ENCODE measurements around the gene HIPK4.
"Not testable (repeated sequence)": the region's sequence is repeated elsewhere in the genome, so short reads cannot be mapped to it uniquely, and the experiment has no call there.

The HIPK4 gene

GRCh38 chr19:40337594-40337993 lies 52.4 kb downstream of the HIPK4 start:
- no peak for DNase-seq (ENCODE audit: low read depth)
- in situ Hi-C loops (cut with HindIII; ENCODE audit: low sequenced_read_pairs), result no loop called here
- TF ChIP-seq CTCF (IDR thresholded peaks at IDR 0.05; ENCODE audit: low read depth, low read length, missing control alignments), result no peak

GRCh38 chr19:40337107-40337506 lies 52.9 kb downstream of the HIPK4 start:
- TF ChIP-seq CTCF (IDR thresholded peaks at IDR 0.05; ENCODE audit: low read depth, low read length, missing control alignments), result no peak
- in situ Hi-C loops (cut with HindIII; ENCODE audit: low sequenced_read_pairs), result no loop called here
- DNase-seq (ENCODE audit: low read depth), result no peak
- H3K4me3 ChIP-seq (ENCODE audit: low read depth, low read length), result no peak overlapping the region

More at GRCh38 chr19:40337594-40337993, 52.4 kb downstream of the HIPK4 start:
- no peak overlapping the region for H3K4me3 ChIP-seq (ENCODE audit: low read depth, low read length)

- DNase-seq (ENCODE audit: low read depth), result no peak
- TF ChIP-seq CTCF (IDR thresholded peaks at IDR 0.05; ENCODE audit: low read depth, low read length, missing control alignments), result no peak
- in situ Hi-C loops (cut with HindIII; ENCODE audit: low sequenced_read_pairs), result no loop called here
- no peak overlapping the region for H3K4me3 ChIP-seq (ENCODE audit: low read depth, low read length)
Measured at GRCh38 chr19:40336601-40336900, 53.4 kb downstream of the HIPK4 start.

- in situ Hi-C loops (cut with HindIII; ENCODE audit: low sequenced_read_pairs), result no loop called here
- TF ChIP-seq CTCF (IDR thresholded peaks at IDR 0.05; ENCODE audit: low read depth, low read length, missing control alignments), result no peak
- no peak overlapping the region for H3K4me3 ChIP-seq (ENCODE audit: low read depth, low read length)
- peak; percentile 49 for DNase-seq (ENCODE audit: low read depth)
Measured at GRCh38 chr19:40335855-40336600, 54.0 kb downstream of the HIPK4 start.

GRCh38 chr19:40335101-40335500 lies 54.9 kb downstream of the HIPK4 start:
- in situ Hi-C loops (cut with HindIII; ENCODE audit: low sequenced_read_pairs), result no loop called here
- TF ChIP-seq CTCF (IDR thresholded peaks at IDR 0.05; ENCODE audit: low read depth, low read length, missing control alignments), result no peak
- no peak overlapping the region for H3K4me3 ChIP-seq (ENCODE audit: low read depth, low read length)
- DNase-seq (ENCODE audit: low read depth), result no peak

GRCh38 chr19:40333083-40333482 lies 56.9 kb downstream of the HIPK4 start:
- DNase-seq (ENCODE audit: low read depth); H3K4me3 ChIP-seq (ENCODE audit: low read depth, low read length); in situ Hi-C loops (cut with HindIII; ENCODE audit: low sequenced_read_pairs): not testable (repeated sequence)

- TF ChIP-seq CTCF (IDR thresholded peaks at IDR 0.05; ENCODE audit: low read depth, low read length, missing control alignments), result no peak
- in situ Hi-C loops (cut with HindIII; ENCODE audit: low sequenced_read_pairs), result no loop called here
- DNase-seq (ENCODE audit: low read depth), result no peak
Measured at GRCh38 chr19:40332669-40333068, 57.3 kb downstream of the HIPK4 start.

More at GRCh38 chr19:40332669-40333068, 57.3 kb downstream of the HIPK4 start:
- no peak overlapping the region for H3K4me3 ChIP-seq (ENCODE audit: low read depth, low read length)

Data from astrocyte of the cerebellum (primary cell).